ENCODE measurements around the gene CCR5AS.

DNA sequence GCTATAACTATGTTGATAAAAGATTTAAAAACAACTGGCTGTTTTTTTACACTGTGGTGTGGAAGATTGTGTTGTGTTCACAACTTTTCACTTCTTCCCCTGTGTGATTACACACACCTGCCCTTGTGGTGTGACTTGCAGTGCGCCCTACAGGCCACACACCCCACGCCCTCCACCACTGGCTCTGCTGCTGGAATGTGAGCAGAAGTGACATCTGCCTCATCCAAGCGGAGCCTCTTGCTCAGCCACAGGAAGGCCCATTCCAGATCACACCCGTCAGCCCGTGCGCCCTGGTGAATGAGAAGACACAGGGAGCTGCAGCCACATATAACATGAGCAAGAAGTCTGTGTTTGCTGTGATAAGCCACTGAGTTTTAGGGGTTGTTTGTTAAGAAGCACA, 46.0 kb downstream of the CCR5AS start:
- TF ChIP-seq CTCF (IDR thresholded peaks at IDR 0.05), result no peak
- TF ChIP-seq POLR2AphosphoS5 (IDR thresholded peaks at IDR 0.05), result no peak

All from suprapubic skin (tissue), 3 donors.